Measurements from ENCODE around the gene RD3L. TPM values are rescaled to one million over a fixed set of nuclear protein-coding genes. Genes with fewer than 3 reads are reported as not detected.

RD3L gene
- total and polyA plus RNA-seq, 2 of the 13 experiments (the other 11 are each of a cell fraction or from before 2014, with no cell fraction given), result not detected

- H3K4me1 ChIP-seq (ENCODE audit: insufficient read depth, low read length), result peaks cover 6% of the 10 kb centered on the region; the same call in 1 of the 2 replicates
- no peak for ATAC-seq
- no peak overlapping the region for H3K9ac ChIP-seq (ENCODE audit: insufficient read depth, low read depth, low read length)
- in situ Hi-C loops (cut with HindIII; ENCODE audit: extremely low pct_ligation_motif_present, low pct_unique_long_range_greater_than_20kb) (loop anchor here (5.0 kb wide), 1 partner anchor 78 kb away; no protein-coding TSS in a partner anchor), intact Hi-C loops (cut with micrococcal nuclease; ENCODE audit: unreplicated experiment) (no loop called here)
- no peak overlapping the region for H3K4me3 ChIP-seq (replicated peaks in 1 of 3; ENCODE audit: insufficient read depth in 1 of 3, low read depth in 2 of 3, low read length in 3 of 3)
- WGBS (ENCODE audit: low lambda C conversion rate), result 87% methylated on average over 2 of the region's 2 CpGs
- BruUV-seq (replicated peaks), result no TSS peak
- H3K36me3 ChIP-seq (replicated peaks in 1 of 2; ENCODE audit: control insufficient read depth in 1 of 2, insufficient read depth in 2 of 2, low read length in 2 of 2), result no peaks in the 10 kb centered on the region
- no peak for DNase-seq (ENCODE audit: low spot score)
- no peaks in the 10 kb centered on the region; a peak in 1 of 5 replicates for H3K27me3 ChIP-seq (ENCODE audit: control insufficient read depth in 1 of 2, insufficient read depth in 2 of 2, low read length in 2 of 2)
- ChIA-PET POLR2A (interaction anchor here (0.9 kb wide), 1 partner anchor 14 kb away, joined by 3 read pairs; no protein-coding TSS in a partner anchor), CTCF (ENCODE audit: low intra/inter-chr PET ratio, low total read pairs) (no interaction called here)
- H4K20me1 ChIP-seq (ENCODE audit: insufficient read depth, low read length), result no peaks in the 10 kb centered on the region
- H2AFZ ChIP-seq (ENCODE audit: low read length), result no peak overlapping the region
- no peak overlapping the region for H3K4me2 ChIP-seq (ENCODE audit: low read depth, low read length)
- H3K79me2 ChIP-seq (ENCODE audit: insufficient read depth, low read length), result no peaks in the 10 kb centered on the region
- no peak overlapping the region for H3K27ac ChIP-seq (ENCODE audit: extremely low read length, insufficient read depth, low read length)
- FAIRE-seq, result no peak
- H3K9me3 ChIP-seq (ENCODE audit: low read length), result no peaks in the 10 kb centered on the region
- no peak for TF ChIP-seq ZNF782 (CRISPR knock-in tag; IDR thresholded peaks at IDR 0.05; ENCODE audit: borderline replicate concordance)
- peak; percentile 13; the same call in 1 of the 2 replicates for TF ChIP-seq CEBPB (IDR thresholded peaks at IDR 0.05; ENCODE audit: borderline replicate concordance, low read depth, low read length)
- TF ChIP-seq TEAD2 (CRISPR knock-in tag; IDR thresholded peaks at IDR 0.05), result no peak
- no peak for TF ChIP-seq ZNF546 (CRISPR knock-in tag; conservative IDR thresholded peaks at IDR 0.05)
- TF ChIP-seq SMC3 (IDR thresholded peaks at IDR 0.05; ENCODE audit: low read length), result no peak
Observed at GRCh38 chr14:103904493-103905107, 37.7 kb downstream of the RD3L start.

GRCh38 chr14:103899833-103900232 is 42.5 kb downstream of the RD3L start:
- no peak for ATAC-seq
- H3K36me3 ChIP-seq (replicated peaks in 1 of 2; ENCODE audit: control insufficient read depth in 1 of 2, insufficient read depth in 2 of 2, low read length in 2 of 2), result no peaks in the 10 kb centered on the region
- POLR2A ChIA-PET, result interaction anchor here (0.6 to 6.3 kb wide), 4 partner anchors 9 to 22 kb away, joined by 4 to 62 read pairs (median 6); no protein-coding TSS in a partner anchor
- no peak for FAIRE-seq
- intact Hi-C loops (cut with micrococcal nuclease; ENCODE audit: unreplicated experiment), result no loop called here
- TF ChIP-seq HMG20B (CRISPR knock-in tag; conservative IDR thresholded peaks at IDR 0.05), result no peak
- TF ChIP-seq ZBTB10 (CRISPR knock-in tag; IDR thresholded peaks at IDR 0.05; ENCODE audit: borderline replicate concordance), result no peak
- no peak for TF ChIP-seq PLSCR1 (CRISPR knock-in tag; IDR thresholded peaks at IDR 0.05; ENCODE audit: borderline replicate concordance)
- TF ChIP-seq KDM5B (CRISPR knock-in tag; IDR thresholded peaks at IDR 0.05; ENCODE audit: borderline replicate concordance), result no peak
- no peak for TF ChIP-seq PCBP1 (IDR thresholded peaks at IDR 0.05; ENCODE audit: borderline replicate concordance, low read depth, low read length)
- no peak for TF ChIP-seq ATF3 (CRISPR knock-in tag; IDR thresholded peaks at IDR 0.05)
- TF ChIP-seq TOPORS (CRISPR knock-in tag; IDR thresholded peaks at IDR 0.05), result no peak
- TF ChIP-seq ZNF883 (CRISPR knock-in tag; IDR thresholded peaks at IDR 0.05; ENCODE audit: not compliant biosample characterization), result no peak
- H3K9me3 ChIP-seq (ENCODE audit: low read length), result no peaks in the 10 kb centered on the region
- peaks cover 46% of the 10 kb centered on the region for H3K4me1 ChIP-seq (ENCODE audit: insufficient read depth, low read length)
- H3K4me3 ChIP-seq (replicated peaks in 1 of 3; ENCODE audit: insufficient read depth in 1 of 3, low read depth in 2 of 3, low read length in 3 of 3), result no peak overlapping the region
- H3K79me2 ChIP-seq (ENCODE audit: insufficient read depth, low read length), result no peaks in the 10 kb centered on the region
- DNase-seq (ENCODE audit: low spot score), result no peak
- H4K20me1 ChIP-seq (ENCODE audit: insufficient read depth, low read length), result no peaks in the 10 kb centered on the region
- no peaks in the 10 kb centered on the region; a peak in 1 of 5 replicates for H3K27me3 ChIP-seq (ENCODE audit: control insufficient read depth in 1 of 2, insufficient read depth in 2 of 2, low read length in 2 of 2)
- in situ Hi-C loops (cut with HindIII; ENCODE audit: extremely low pct_ligation_motif_present, low pct_unique_long_range_greater_than_20kb), result loop anchor here (5.0 kb wide), 1 partner anchor 82 kb away; no protein-coding TSS in a partner anchor
- no peak overlapping the region for H3K27ac ChIP-seq (ENCODE audit: extremely low read length, insufficient read depth, low read length)
- no peak overlapping the region for H3K4me2 ChIP-seq (ENCODE audit: low read depth, low read length)
- no TSS peak for BruUV-seq (replicated peaks)
- H2AFZ ChIP-seq (ENCODE audit: low read length), result no peak overlapping the region
- H3K9ac ChIP-seq (ENCODE audit: insufficient read depth, low read depth, low read length), result no peak overlapping the region
- 93% methylated on average over 7 of the region's 14 CpGs for WGBS (ENCODE audit: low lambda C conversion rate)
- CTCF ChIA-PET (ENCODE audit: low intra/inter-chr PET ratio, low total read pairs), result interaction anchor here (1.1 kb wide), 1 partner anchor 91 kb away, joined by 4 read pairs; no protein-coding TSS in a partner anchor
